Right hindlimb (tissue), 1 donor: ENCODE data around the gene HK3.
A peak's percentile ranks its signal among the peaks of the same experiment; 100 is the strongest.
"Not testable (repeated sequence)": the region's sequence is repeated elsewhere in the genome, so short reads cannot be mapped to it uniquely, and the experiment has no call there.

ENCODE experiments used
- DNase-seq: peaks from one replicate; pipeline ENCODE4 v3.0.0-alpha.2; 2018

The HK3 gene

GRCh38 chr5:176881816-176882566 is 17.2 kb downstream of the HK3 start:
- DNase-seq: no peak

DNA sequence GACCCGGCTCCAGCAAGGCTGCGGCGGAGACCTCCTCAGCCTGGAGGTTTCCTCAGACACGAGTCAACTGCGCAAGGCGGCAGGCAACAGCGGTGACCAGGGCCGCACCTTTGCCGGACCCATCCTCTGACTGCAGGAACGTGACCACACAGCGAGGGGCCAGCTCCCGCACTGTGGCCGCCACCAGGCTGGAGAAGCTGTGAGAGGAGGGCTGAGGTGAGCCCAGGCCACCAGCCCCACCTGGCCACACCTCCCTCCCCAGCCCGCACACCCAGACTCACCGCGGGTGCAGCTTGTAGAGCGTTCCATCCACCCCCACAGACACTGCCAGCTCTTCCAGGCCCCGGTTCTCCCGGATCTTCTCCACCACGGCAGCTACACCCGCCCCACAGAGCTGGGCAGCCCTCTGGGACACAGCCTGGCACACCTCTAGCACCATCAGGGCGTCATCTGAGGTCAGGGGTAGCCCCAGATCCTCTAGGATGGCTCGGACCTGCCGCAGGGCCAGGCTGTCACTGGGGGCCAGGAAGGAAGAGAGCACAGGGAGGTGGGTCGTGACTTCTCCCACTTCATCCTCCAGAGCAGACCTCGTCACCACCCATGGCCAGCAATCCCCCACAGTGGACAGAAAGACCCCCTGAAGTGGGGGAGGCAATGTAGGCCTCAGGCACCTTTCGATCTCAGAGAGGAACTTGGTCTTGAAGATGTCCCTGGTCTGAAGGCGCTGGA is 18.0 kb downstream of the HK3 start:
- DNase-seq: no peak

DNA sequence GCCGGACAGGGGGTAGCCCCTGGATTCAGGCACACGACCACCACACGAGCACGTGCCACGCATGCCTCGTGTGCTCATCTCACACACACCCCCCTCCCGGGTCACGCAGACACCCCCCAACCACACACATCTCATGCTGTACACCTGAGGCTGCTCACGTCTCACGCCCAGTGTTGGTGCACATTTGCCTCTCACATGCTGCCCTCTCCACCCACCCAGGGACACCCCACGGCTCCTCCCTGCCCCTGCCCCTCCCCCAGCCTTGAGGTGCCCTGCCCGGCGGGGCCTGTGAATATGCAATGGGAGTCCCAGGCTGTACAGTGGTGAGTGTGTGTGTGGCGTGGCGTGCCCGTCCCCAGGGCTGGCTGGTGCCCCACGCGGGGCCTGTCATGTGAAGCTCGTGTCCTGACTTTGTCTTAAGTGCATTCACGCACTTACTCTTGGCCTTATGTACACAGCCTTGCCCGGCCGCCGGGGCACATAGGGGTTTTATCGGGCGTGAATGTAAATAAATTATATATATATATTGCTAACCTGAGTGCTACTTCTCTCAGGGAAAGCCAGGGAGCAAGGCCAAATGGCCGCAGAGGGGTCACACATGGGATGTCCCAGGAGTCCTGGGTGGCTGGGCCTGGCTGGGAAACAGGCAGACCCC is 18.7 kb downstream of the HK3 start:
- DNase-seq: no peak

GRCh38 chr5:176879663-176880361 is 19.3 kb downstream of the HK3 start:
- peak; percentile 57 for DNase-seq

DNA sequence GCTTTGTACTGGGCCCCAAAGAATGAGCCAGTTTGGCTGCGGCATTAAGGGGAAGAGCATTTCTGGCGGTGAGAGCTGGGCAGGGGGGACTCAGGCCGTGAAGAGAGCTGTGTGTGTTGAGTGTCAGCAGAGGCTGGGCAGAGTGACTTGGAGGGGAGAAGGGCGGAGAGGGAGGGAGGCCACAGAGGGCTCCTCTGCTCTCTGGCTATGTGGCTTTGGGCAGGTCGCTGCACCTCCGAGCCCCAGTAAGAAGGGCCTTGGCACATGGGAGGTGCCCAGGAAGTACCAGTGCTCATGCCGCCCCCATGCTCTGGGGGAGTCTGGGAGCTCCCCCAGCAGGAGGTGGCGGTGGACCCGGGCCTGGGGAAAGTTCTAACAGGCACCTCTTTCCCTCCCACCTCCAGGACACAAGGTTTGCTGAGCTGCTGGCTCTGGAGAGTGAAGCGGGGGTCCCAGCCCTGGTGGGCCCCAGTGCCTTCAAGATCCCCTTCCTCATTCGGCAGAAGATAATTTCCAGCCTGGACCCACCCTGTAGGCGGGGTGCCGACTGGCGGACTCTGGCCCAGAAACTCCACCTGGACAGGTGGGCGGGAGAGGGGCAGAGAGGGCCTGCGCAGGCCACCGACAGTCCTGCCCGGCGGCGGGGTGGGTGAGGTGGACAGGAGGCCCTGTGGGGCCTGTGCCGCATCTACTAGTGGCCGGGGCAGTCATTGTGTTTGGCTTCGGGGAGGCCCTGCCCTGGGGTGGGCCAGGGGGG is 20.1 kb downstream of the HK3 start:
- no peak for DNase-seq

DNA sequence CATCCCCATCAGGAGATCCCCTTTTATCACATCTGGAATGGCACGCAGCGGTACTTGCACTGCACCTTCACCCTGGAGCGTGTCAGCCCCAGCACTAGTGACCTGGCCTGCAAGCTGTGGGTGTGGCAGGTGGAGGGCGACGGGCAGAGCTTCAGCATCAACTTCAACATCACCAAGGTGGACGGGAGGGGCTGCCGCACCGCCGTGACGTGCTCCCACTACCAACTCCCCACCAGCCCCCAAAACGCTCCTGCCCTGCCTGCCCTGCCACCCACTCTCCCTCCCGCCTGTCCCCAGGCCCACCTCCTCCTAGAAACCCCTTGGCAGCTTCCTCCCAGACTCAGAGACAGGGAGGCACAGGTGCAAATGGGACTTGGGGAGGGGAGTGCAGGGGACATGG is 20.7 kb downstream of the HK3 start:
- DNase-seq: no peak

- no peak for DNase-seq
Observed at GRCh38 chr5:176877793-176878331, 21.3 kb downstream of the HK3 start.

DNA sequence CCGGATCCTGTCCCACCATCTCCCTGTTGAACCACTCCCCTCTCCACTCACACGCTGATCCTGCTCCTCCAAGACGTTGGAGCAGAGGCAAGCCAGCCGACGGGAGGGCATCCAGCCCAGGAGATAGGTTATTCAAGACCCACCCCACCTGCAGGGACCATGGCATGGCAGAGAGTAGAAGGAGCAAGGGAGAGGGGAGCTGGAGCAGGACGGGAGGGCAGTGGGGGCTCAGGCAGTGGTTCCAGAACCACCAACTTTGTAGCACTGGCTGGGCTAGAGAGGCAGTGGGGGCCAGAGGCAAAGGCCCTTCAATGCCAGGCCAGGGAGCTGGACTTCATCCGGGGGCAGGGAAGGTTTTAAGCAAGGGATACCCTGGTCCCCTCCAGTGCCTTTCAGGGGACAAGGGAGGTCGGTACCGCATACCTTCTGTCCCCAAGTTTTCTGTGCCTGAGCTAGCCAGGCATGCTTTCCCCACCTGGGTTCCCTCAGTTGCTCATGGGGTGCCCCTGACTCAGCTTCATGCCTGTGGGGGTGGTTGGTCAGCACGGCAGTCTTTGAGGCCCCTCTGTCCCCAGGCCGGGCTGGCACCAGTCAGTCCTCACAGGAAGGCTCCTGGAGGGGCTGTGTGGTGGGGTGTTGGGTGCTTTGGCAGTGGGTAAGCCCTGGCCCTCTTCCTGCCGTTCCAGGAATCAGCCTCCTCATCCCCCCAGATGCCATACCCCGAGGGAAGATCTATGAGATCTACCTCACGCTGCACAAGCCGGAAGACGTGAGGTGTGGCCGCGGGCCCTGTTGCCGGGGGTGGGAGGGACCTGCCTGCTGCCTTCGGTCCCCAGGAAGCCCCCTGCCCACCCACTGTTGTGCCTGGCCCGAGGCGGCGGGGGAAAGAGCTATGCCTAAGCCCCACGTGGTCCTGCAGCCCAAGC is 22.4 kb downstream of the HK3 start:
- no peak for DNase-seq

GRCh38 chr5:176875783-176876505 is 23.2 kb downstream of the HK3 start:
- no peak for DNase-seq

- no peak for DNase-seq
Observed at GRCh38 chr5:176875014-176875550, 24.1 kb downstream of the HK3 start.

DNA sequence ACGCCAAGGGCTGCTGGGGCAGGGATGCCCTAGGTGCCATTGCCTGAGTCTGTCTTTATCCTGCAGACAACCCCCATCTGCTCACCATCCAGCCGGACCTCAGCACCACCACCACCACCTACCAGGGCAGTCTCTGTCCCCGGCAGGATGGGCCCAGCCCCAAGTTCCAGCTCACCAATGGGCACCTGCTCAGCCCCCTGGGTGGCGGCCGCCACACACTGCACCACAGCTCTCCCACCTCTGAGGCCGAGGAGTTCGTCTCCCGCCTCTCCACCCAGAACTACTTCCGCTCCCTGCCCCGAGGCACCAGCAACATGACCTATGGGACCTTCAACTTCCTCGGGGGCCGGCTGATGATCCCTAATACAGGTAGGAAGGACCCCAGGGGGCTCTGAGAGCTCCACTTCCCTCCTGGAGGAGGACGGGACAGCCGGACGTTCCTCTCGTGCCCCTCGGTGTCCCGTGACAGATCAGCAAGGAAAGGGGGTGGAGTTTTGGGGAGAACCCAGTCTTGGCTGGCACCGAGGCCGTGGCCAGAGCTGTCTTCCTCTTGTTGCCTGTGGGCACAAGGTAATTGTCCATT is 24.9 kb downstream of the HK3 start:
- DNase-seq: no peak

- DNase-seq: peak; percentile 74
Observed at GRCh38 chr5:176873541-176874172, 25.5 kb downstream of the HK3 start.

GRCh38 chr5:176873011-176873410 is 26.1 kb downstream of the HK3 start:
- not testable (repeated sequence) for DNase-seq

- not testable (repeated sequence) for DNase-seq
Observed at GRCh38 chr5:176872586-176872985, 26.6 kb downstream of the HK3 start.

DNA sequence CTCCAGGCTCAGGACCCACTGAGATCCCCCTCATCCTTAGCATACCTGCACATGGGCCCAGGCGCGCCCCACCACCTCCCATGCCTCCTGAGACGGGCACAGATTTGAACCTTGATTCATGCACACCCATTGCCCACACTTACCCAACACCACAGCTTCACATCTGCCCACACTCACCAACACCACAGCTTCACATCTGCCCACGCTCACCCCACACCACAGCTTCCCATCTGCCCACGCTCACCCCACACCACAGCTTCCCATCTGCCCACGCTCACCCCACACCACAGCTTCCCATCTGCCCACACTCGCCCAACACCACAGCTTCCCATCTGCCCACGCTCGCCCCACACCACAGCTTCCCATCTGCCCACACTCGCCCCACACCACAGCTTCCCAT is 28.5 kb downstream of the HK3 start:
- not testable (repeated sequence) for DNase-seq

- no peak for DNase-seq
Observed at GRCh38 chr5:176870110-176870591, 29.0 kb downstream of the HK3 start.

GRCh38 chr5:176869501-176870109 is 29.5 kb downstream of the HK3 start:
- no peak for DNase-seq

- DNase-seq: no peak
Observed at GRCh38 chr5:176868731-176869130, 30.4 kb downstream of the HK3 start.

DNA sequence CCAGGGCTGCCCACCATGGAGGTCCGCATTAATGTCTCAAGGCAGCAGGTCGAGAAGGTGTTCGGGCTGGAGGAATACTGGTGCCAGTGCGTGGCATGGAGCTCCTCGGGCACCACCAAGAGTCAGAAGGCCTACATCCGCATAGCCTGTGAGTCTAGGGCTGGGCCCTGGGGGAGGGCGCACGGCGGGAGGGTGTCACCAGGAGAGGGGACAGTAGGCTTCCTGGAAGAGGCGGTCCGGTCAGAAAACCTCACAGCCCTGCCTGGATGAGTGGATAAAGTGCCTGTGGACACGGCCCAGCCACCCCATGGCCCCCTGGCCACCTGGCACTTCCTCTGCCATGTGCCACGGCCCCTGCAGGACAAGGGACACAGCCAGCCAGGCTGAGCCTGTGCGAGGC is 31.0 kb downstream of the HK3 start:
- DNase-seq: no peak
